Measurements from ENCODE around the gene SRSF1. TPM values are rescaled to one million over a fixed set of nuclear protein-coding genes. Genes with fewer than 3 reads are reported as not detected.
A peak's percentile ranks its signal among the peaks of the same experiment; 100 is the strongest.
"Not testable (repeated sequence)": the region's sequence is repeated elsewhere in the genome, so short reads cannot be mapped to it uniquely, and the experiment has no call there.

SRSF1 gene, protein sequence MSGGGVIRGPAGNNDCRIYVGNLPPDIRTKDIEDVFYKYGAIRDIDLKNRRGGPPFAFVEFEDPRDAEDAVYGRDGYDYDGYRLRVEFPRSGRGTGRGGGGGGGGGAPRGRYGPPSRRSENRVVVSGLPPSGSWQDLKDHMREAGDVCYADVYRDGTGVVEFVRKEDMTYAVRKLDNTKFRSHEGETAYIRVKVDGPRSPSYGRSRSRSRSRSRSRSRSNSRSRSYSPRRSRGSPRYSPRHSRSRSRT
- polyA plus RNA-seq (2014; cell fraction: cytosol; rRNA removed): 480 and 539 TPM in 2 replicates
- polyA plus RNA-seq (2014; cell fraction: nucleus; rRNA removed): 1,112 and 1,249 TPM in 2 replicates

DNA sequence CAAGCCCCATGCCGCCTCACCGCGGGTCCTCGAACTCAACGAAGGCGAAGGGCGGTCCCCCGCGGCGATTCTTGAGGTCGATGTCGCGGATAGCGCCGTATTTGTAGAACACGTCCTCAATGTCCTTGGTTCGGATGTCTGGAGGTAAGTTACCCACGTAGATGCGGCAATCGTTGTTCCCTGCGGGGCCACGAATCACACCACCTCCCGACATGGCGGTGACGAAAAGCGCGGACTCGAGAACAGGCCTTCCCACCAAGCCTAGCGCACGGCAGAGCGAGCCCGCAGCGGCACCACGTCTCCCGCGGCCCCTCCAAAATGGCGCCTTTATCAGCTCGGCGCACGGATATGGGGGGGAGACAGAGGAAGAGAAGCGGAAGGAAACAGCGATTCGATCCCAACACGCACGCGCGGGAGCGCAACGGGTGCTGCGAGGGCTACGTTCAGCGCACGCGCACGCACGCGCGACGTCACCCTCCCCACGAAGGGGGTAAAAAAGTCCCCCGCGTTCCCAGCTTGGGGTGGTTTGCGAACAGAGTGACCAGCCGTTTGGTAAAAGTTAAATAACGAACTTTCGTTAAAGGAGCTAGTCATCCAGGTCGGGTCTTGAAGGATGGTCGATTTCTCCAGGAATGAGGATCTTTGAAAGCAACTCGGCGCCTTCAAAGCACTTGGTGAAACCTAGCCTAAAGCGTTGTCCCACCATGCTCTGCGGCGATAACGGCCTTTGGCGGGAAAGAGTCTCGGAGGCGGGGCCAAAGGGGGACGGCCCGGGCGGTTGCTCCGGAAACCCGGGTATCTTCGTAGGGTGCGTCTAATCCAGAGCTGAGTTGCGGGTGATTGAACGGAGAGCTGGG lies at the start of gene SRSF1:
Gene SRSF1 (minus strand): TSS at position 323 of the 857 bp plus-strand sequence. CDS start 109 bp downstream, at position 214.
- DNase-seq (ENCODE audit: low spot score): peak; percentile 99

- no peak for DNase-seq (ENCODE audit: low spot score)
Observed at GRCh38 chr17:58056476-58056875, 49.4 kb upstream of the SRSF1 start.

- DNase-seq (ENCODE audit: low spot score): no peak
Observed at GRCh38 chr17:58054641-58055040, 47.6 kb upstream of the SRSF1 start.

DNA sequence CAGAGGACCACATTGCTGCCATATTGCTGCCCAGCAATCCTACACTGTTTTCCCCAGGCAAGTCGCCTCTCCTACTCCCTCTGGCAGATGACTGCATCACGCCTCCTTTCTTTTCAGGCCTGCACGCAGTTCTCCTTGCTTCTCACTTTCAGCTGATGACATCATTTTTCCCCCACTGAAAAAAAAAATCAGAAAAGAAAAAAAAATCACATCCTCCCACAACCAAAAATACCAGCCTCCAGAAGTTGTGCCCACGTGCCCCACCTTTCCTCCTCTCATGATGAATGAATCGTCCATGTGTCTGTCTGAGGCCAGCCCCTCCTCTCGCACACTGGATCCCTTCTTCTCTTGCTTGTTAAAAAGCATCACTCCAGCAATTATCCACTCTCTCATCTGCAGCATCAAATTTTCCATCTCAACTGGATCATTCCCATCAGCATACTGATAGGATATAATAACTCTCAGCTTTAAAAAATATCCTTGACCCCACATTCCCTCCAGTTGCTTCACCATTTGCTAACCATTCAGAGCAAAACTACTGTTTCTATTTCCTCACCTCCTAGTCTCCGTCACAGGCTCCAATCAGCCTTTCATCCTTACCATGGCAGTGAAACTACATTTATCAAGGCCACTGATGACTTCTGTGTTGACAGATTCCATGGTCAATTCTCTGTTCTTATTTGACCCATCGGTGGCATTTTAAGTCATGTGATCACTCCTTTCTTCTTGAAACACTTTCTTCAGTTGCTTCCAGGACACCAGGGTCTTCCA lies 46.1 kb upstream of the SRSF1 start:
- DNase-seq (ENCODE audit: low spot score): no peak

DNA sequence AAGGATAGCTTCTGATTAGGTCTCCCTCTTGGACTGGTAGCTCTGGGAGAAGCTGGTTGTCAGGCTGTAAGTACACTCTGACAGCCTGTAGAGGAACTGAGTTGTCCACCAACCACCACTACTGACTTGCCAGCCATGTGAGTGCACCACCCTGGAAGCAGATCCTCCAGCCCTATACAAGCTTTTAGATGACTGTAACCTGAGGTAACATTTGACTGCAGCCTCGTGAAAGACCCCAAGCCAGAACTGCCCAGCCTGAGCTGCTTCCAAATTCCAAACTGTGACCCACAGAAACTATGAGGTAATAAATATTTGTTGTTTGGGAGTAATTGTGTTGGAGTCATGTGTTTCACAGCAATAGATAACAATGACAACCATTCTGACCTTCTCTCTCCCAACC lies 45.4 kb upstream of the SRSF1 start:
- no peak for DNase-seq (ENCODE audit: low spot score)

GRCh38 chr17:58051468-58051867 lies 44.4 kb upstream of the SRSF1 start:
- DNase-seq (ENCODE audit: low spot score): no peak

GRCh38 chr17:58050966-58051365 lies 43.9 kb upstream of the SRSF1 start:
- DNase-seq (ENCODE audit: low spot score): no peak

- no peak for DNase-seq (ENCODE audit: low spot score)
Observed at GRCh38 chr17:58049533-58049932, 42.5 kb upstream of the SRSF1 start.

DNA sequence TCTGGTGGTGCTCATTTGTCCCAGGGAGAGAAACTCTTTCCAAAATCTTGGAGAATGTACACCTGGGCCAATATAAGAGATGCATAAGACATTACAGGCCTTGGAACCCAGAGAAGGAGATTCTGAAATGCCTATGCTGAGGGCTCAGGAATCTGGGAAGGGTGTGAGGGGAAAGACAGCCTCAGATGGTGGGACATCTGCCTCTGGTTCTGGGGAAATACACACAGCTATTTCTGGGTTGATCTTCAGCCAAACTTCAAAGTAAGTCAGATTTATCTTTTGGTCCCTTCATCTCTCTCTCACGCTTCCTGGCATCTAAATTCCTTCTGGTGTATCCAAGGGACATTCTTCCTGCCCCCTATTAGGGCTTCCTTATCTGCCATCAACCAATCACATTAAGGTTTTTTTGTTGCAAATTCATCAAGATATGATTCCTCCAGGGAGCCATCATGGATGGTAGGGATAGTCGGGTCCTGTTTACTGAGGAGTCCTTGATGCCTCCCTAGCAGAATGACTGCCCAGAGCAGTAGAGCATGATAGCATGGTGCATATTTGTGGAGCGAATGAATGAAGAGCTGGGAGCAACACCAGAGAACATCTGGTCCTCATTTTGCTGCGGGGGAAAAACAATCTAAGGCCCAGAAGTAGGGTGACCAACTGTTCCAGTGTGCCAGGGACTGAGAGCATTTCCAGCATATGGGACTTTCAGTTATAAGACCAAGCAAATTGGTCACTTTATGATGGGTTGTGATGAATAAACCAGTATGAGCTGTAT lies 40.5 kb upstream of the SRSF1 start:
- DNase-seq (ENCODE audit: low spot score): no peak

DNA sequence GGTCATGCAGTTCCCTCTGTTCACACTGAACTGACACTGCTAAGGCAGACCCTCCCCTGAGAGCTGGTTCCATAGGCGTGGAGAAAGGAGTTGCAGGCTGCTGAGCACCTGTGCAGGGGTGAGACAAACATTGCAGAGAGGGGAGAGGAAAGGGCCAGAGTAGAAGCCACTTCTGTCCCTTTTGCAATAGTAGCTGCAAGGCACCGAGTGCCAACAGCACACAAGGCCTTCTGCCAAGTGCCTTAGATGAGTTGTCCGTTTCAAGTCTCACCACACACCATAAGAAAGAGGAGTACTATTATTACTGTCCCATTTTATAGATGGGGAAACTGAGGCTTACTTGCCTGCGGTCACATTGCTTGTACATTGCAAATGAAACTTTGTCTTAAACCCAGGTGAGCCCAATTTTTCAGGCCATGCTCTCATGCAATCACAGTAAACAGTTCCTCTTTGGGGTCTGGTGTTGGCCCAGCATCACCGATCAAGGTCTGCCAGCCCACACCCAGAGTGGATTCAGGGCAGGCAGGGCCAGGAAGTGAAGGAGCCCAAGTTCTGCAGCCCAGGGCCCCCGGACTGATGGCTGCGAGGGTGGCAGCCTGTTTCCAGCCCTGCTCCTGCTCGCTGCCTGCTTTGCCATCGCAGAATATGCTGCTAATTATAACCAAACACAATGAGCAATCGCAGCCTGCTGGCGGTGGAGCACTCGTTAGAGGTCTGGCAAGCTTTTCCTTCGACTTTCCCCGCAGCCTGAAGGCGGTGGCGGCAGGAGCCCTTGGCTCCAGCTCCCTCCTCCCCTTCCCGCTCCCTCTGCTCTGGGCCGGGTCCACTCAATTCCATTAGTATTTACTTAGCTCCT lies 39.4 kb upstream of the SRSF1 start:
- no peak for DNase-seq (ENCODE audit: low spot score)

GRCh38 chr17:58044256-58044655 lies 37.2 kb upstream of the SRSF1 start:
- DNase-seq (ENCODE audit: low spot score): not testable (repeated sequence)

GRCh38 chr17:58043221-58044181 lies 36.5 kb upstream of the SRSF1 start:
- DNase-seq (ENCODE audit: low spot score): no peak

- DNase-seq (ENCODE audit: low spot score): no peak
Observed at GRCh38 chr17:58041161-58041560, 34.1 kb upstream of the SRSF1 start.

GRCh38 chr17:58040386-58040785 lies 33.3 kb upstream of the SRSF1 start:
- DNase-seq (ENCODE audit: low spot score): no peak

- DNase-seq (ENCODE audit: low spot score): no peak
Observed at GRCh38 chr17:58039975-58040374, 32.9 kb upstream of the SRSF1 start.

DNA sequence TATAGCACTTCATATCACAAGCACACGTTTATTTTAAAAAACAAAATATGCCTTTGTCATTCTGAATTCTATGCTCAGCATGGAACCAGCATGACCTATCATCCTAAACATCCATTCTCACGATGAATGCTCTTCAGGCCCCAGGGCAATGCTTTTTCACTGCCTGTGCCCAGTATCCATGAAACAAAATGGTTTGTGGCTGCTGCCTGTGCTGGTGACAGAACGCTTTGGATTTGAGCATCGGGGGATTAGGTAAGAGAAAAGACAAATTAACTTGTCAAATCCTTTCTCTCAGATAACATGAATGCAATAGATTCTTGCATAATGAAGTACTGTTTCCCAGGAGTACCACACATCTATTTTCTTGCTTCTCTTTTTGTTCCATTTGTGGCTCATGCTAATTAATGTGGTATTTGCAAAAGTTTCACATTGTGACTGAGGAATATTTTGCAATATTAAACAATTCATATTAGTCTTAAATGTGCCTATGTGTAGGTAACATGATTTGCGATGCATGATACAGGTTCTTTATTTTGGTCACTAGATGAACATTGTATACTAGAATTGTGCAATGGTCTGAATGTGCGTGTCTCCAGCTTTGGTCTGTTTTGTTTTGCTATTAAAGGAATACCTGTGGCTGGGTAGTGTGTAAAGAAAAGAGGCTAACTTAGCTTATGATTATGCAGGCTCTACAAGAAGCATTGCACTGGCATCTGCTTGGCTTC lies 25.8 kb upstream of the SRSF1 start:
- no peak for DNase-seq (ENCODE audit: low spot score)

GRCh38 chr17:58028578-58028977 lies 21.5 kb upstream of the SRSF1 start:
- no peak for DNase-seq (ENCODE audit: low spot score)

DNA sequence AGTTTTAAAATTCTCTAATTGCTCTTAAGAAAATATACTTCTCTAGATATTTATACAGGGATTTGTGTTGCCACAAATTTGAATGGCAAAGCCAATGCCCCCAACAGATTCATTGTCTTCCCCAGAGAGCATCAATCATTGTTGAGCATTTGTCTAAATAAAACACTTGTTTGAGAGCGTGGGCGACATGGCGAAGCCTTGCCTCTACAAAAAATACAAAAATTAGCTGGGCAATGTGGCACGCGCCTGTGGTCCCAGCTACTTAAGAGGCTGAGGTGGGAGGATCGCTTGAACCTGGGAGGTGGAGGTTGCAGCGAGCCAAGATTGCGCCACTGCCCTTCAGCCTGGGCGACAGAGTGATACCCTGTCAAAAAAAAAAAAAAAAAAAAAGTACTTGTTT lies 13.4 kb upstream of the SRSF1 start:
- no peak for DNase-seq (ENCODE audit: low spot score)

Measured in SK-N-DZ (cell line).